Nephron progenitor cell (in vitro differentiated cells): ENCODE data around the gene ANO10.
"Not testable (repeated sequence)": the region's sequence is repeated elsewhere in the genome, so short reads cannot be mapped to it uniquely, and the experiment has no call there.

Experiments used
- DNase-seq: peaks from one replicate; pipeline ENCODE4 v3.0.0; 2021
- H3K27ac Mint-ChIP-seq: 2 replicates; pipeline ENCODE4 v1.8.0; 2021; ENCODE audit warnings: mild to moderate bottlenecking, moderate library complexity, mixed read lengths
- H3K27me3 Mint-ChIP-seq: 2 replicates; pipeline ENCODE4 v1.8.0; 2021; ENCODE audit warnings: mild to moderate bottlenecking, low read depth, mixed read lengths; ENCODE audit not compliant: poor library complexity
- H3K36me3 Mint-ChIP-seq: 2 replicates; pipeline ENCODE4 v1.8.0; 2021; ENCODE audit warnings: low read depth, mixed read lengths
- H3K4me1 Mint-ChIP-seq: 2 replicates; pipeline ENCODE4 v1.8.0; 2021; ENCODE audit warnings: mixed read lengths
- H3K4me3 Mint-ChIP-seq: 2 replicates; pipeline ENCODE4 v1.8.0; 2021; ENCODE audit warnings: mild to moderate bottlenecking, moderate library complexity, mixed read lengths
- H3K9me3 Mint-ChIP-seq: 2 replicates; pipeline ENCODE4 v1.8.0; 2021; ENCODE audit warnings: mild to moderate bottlenecking, moderate library complexity, mixed read lengths
- CTCF ChIP-seq: fragments of 200-600 bp; sonication (generic); IDR thresholded peaks from 2 replicates; pipeline ENCODE4 v1.5.0; 2021; ENCODE audit warnings: antibody characterized with exemption

Gene ANO10

GRCh38 chr3:43612419-43612818 lies 9.4 kb downstream of the ANO10 start:
- Mint-ChIP-seq H3K9me3 (no peaks in the 10 kb centered on the region), H3K27me3 (no peaks in the 10 kb centered on the region), H3K4me1 (peaks cover 23% of the 10 kb centered on the region), H3K4me3 (no peak overlapping the region), H3K27ac (peak overlapping the region; percentile 14), H3K36me3 (peaks cover 3% of the 10 kb centered on the region)
- no peak for TF ChIP-seq CTCF
- no peak for DNase-seq

DNA sequence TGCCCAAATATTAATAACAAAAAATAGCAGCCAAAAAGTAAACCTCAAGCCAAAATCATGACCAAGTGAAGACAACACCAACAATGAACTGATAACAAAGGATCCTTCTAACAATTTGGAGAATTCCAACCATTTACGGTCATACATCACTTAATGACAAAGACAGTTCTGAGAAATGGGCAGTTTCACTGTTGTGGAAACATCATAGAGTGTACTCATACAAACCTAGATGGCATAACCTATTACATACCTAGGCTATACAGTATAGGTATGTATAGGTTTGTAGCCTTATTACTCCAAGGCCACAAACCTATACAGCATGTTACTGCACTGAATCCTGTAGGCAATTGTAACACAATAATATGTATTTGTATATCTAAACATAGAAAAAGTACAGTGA lies 12.4 kb downstream of the ANO10 start:
- H3K36me3 Mint-ChIP-seq, result peaks cover 9% of the 10 kb centered on the region
- no peak for DNase-seq
- H3K27ac Mint-ChIP-seq, result no peak overlapping the region
- no peak overlapping the region for H3K4me3 Mint-ChIP-seq
- no peak for TF ChIP-seq CTCF
- no peaks in the 10 kb centered on the region for H3K27me3 Mint-ChIP-seq
- no peaks in the 10 kb centered on the region for H3K9me3 Mint-ChIP-seq
- H3K4me1 Mint-ChIP-seq, result peaks cover 11% of the 10 kb centered on the region

DNA sequence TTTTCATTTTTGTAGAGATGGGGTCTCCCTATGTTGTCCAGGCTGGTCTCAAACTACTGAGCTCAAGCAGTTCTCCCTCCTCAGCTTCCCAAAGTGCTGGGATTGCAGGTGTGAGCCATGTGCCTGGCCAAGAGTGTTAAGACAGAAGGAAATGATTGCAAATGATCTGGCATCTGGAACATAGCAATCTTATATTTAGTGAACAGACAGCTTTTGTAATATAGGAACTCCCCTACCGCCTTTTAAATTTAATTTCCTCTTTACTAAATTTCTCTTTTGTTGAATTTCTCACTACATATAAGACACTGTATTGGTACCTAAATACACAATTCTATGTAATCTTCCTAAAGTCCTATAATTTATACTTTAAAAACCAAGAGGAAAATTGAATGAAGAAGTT lies 13.1 kb downstream of the ANO10 start:
- no peaks in the 10 kb centered on the region for H3K9me3 Mint-ChIP-seq
- H3K36me3 Mint-ChIP-seq, result peaks cover 13% of the 10 kb centered on the region
- no peaks in the 10 kb centered on the region for H3K27me3 Mint-ChIP-seq
- H3K27ac Mint-ChIP-seq, result no peak overlapping the region
- no peak for TF ChIP-seq CTCF
- no peak overlapping the region for H3K4me3 Mint-ChIP-seq
- H3K4me1 Mint-ChIP-seq, result peaks cover 11% of the 10 kb centered on the region
- no peak for DNase-seq

- no peak for TF ChIP-seq CTCF
- Mint-ChIP-seq H3K4me1 (peaks cover 11% of the 10 kb centered on the region), H3K36me3 (peaks cover 32% of the 10 kb centered on the region), H3K4me3 (no peak overlapping the region), H3K9me3 (no peaks in the 10 kb centered on the region), H3K27me3 (no peaks in the 10 kb centered on the region), H3K27ac (no peak overlapping the region)
- no peak for DNase-seq
These were observed 15.5 kb downstream of the ANO10 start for GRCh38 chr3:43606284-43606683.

DNA sequence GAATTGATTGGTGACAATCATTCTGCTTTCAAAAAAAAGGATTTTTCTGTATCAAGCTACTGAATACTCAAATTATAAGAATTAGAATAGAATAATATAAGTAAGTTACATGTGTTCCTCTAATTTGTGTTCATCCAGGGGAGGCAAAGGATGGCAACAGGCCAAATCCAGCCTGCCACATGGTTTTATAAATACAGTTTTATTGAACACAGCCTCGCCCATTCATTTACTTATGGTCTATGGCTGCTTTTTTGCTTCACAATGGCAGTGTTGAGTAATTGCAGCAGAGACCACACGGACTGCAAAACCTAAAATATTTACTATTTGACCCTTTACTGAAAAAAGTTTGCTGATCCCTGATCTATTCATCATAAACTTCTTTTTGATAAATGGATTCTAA lies 21.9 kb downstream of the ANO10 start:
- H3K9me3 Mint-ChIP-seq, result peaks cover 23% of the 10 kb centered on the region
- not testable (repeated sequence) for H3K4me1 Mint-ChIP-seq, H3K4me3 Mint-ChIP-seq, H3K27me3 Mint-ChIP-seq, DNase-seq, H3K27ac Mint-ChIP-seq
- peaks cover 71% of the 10 kb centered on the region for H3K36me3 Mint-ChIP-seq

DNA sequence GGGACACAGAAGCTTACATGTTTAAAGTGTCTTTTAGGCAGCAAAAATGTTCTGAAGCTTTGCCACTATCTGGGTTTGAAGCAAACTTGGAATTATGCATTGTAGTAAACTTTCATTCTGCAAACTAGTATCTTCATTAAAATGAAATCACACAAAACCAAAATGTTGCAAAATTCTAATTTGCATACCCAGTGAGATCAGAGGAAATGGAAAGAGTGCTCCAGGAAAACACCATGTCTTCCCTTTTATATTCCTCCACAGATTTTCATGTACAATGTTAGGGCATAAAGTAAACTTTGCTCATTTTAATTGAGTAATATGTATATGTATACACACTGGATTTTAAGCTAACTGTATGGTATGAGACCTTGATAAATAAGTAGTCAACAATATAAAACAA lies 23.9 kb downstream of the ANO10 start:
- Mint-ChIP-seq H3K36me3 (peaks cover 74% of the 10 kb centered on the region), H3K4me1 (no peaks in the 10 kb centered on the region)
- DNase-seq, result no peak

DNA sequence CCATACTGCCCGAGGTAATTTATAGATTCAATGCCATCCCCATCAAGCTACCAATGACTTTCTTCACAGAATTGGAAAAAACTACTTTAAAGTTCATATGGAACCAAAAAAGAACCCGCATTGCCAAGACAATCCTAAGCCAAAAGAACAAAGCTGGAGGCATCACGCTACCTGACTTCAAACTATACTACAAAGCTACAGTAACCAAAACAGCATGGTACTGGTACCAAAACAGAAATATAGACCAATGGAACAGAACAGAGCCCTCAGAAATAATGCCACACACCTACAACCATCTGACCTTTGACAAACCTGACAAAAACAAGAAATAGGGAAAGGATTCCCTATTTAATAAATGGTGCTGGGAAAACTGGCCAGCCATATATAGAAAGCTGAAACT lies 25.6 kb downstream of the ANO10 start:
- H3K36me3 Mint-ChIP-seq, result peaks cover 77% of the 10 kb centered on the region

More for the DNA sequence above, 23.9 kb downstream of the ANO10 start:
- Mint-ChIP-seq H3K9me3 (peaks cover 43% of the 10 kb centered on the region), H3K4me3 (no peak overlapping the region), H3K27ac (no peak overlapping the region), H3K27me3 (no peaks in the 10 kb centered on the region)
- TF ChIP-seq CTCF, result no peak

GRCh38 chr3:43595280-43595679 lies 26.5 kb downstream of the ANO10 start:
- H3K4me3 Mint-ChIP-seq, H3K4me1 Mint-ChIP-seq, H3K27me3 Mint-ChIP-seq, DNase-seq, H3K27ac Mint-ChIP-seq: not testable (repeated sequence)
- peaks cover 81% of the 10 kb centered on the region for H3K36me3 Mint-ChIP-seq
- H3K9me3 Mint-ChIP-seq, result peaks cover 67% of the 10 kb centered on the region

More for the DNA sequence above, 25.6 kb downstream of the ANO10 start:
- H3K27ac Mint-ChIP-seq, H3K4me1 Mint-ChIP-seq, DNase-seq, H3K27me3 Mint-ChIP-seq, H3K4me3 Mint-ChIP-seq: not testable (repeated sequence)
- peaks cover 58% of the 10 kb centered on the region for H3K9me3 Mint-ChIP-seq

DNA sequence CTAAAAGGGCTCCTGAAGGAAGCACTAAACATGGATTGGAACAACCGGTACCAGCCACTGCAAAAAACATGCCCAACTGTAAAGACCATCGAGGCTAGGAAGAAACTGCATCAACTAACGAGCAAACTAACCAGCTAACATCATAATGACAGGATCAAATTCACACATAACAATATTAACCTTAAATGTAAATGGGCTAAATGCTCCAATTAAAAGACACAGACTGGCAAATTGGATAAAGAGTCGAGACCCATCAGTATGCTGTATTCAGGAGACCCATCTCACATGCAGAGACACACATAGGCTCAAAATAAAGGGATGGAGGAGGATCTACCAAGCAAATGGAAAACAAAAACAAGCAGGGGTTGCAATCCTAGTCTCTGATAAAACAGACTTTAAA lies 28.2 kb downstream of the ANO10 start:
- H3K27me3 Mint-ChIP-seq, H3K4me1 Mint-ChIP-seq, H3K27ac Mint-ChIP-seq, DNase-seq, H3K4me3 Mint-ChIP-seq: not testable (repeated sequence)
- Mint-ChIP-seq H3K36me3 (peaks cover 93% of the 10 kb centered on the region), H3K9me3 (peaks cover 70% of the 10 kb centered on the region)

GRCh38 chr3:43591866-43592265 lies 29.9 kb downstream of the ANO10 start:
- H3K4me1 Mint-ChIP-seq, H3K4me3 Mint-ChIP-seq, H3K27me3 Mint-ChIP-seq, DNase-seq, H3K27ac Mint-ChIP-seq: not testable (repeated sequence)
- Mint-ChIP-seq H3K9me3 (peaks cover 64% of the 10 kb centered on the region), H3K36me3 (peaks cover 80% of the 10 kb centered on the region)
